ENCODE results near the gene RAD51B. TPM values are rescaled to one million over a fixed set of nuclear protein-coding genes. Genes with fewer than 3 reads are reported as not detected.

Gene RAD51B
- total RNA-seq, 1 donor from 2014 or later = 28.5 TPM

DNA sequence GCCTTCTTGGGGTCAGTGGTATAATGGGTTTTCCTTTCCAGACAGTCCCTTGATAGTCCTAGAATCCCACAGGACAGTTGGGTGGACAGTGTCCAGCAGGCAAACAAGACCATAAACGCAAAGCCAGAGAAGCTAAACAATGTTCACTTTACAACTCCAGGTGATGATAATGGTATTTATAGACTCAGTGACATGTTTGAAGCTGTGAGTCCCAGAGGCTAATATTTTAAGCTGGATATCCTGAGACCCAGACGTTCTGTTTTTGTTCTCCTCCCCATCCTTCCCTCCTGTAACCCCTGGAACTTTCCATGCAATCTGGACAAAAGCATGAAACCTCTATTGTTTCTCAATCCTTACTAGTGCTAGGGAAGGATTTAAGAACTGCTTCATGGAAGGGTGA lies 852.3 kb downstream of the RAD51B start:
- Histone ChIP-seq H3K27ac (peak overlapping the region; percentile 87), H3K9me3 (no peaks in the 10 kb centered on the region), H3K4me3 (no peak overlapping the region), H3K27me3 (no peaks in the 10 kb centered on the region), H3K36me3 (no peaks in the 10 kb centered on the region), H3K4me1 (peaks cover 79% of the 10 kb centered on the region)
- DNase-seq (ENCODE audit: extremely low spot score in 2 of 2) = no peak
- intact Hi-C loops (cut with DNase I) = no loop called here
- TF ChIP-seq POLR2A (IDR thresholded peaks at IDR 0.05) (no peak), CTCF (IDR thresholded peaks at IDR 0.05) (no peak), POLR2AphosphoS5 (IDR thresholded peaks at IDR 0.05; ENCODE audit: insufficient read depth in 1 of 2, low read depth in 1 of 2) (no peak)

- H3K9me3 ChIP-seq = no peaks in the 10 kb centered on the region
- H3K4me3 ChIP-seq = no peak overlapping the region
- H3K27me3 ChIP-seq = no peaks in the 10 kb centered on the region
- intact Hi-C loops (cut with DNase I) = no loop called here
- H3K4me1 ChIP-seq = peaks cover 79% of the 10 kb centered on the region
- no peaks in the 10 kb centered on the region for H3K36me3 ChIP-seq
- DNase-seq (ENCODE audit: extremely low spot score in 2 of 2) = no peak
- TF ChIP-seq CTCF (IDR thresholded peaks at IDR 0.05) (peak in 1 of 3 experiments; percentile 22), POLR2AphosphoS5 (IDR thresholded peaks at IDR 0.05; ENCODE audit: insufficient read depth in 1 of 2, low read depth in 1 of 2) (no peak)
- H3K27ac ChIP-seq = peak overlapping the region; percentile 87
These were observed 853.2 kb downstream of the RAD51B start for GRCh38 chr14:68672609-68673285.

- Histone ChIP-seq H3K27ac (peak overlapping the region; percentile 87), H3K9me3 (no peaks in the 10 kb centered on the region), H3K4me1 (peaks cover 75% of the 10 kb centered on the region), H3K4me3 (no peak overlapping the region), H3K27me3 (no peaks in the 10 kb centered on the region), H3K36me3 (no peaks in the 10 kb centered on the region)
- DNase-seq (ENCODE audit: extremely low spot score in 2 of 2) = no peak
- intact Hi-C loops (cut with DNase I) = no loop called here
- TF ChIP-seq POLR2A (IDR thresholded peaks at IDR 0.05) = no peak
- no peak for TF ChIP-seq CTCF (IDR thresholded peaks at IDR 0.05)
These were observed 853.9 kb downstream of the RAD51B start for GRCh38 chr14:68673464-68673863.

DNA sequence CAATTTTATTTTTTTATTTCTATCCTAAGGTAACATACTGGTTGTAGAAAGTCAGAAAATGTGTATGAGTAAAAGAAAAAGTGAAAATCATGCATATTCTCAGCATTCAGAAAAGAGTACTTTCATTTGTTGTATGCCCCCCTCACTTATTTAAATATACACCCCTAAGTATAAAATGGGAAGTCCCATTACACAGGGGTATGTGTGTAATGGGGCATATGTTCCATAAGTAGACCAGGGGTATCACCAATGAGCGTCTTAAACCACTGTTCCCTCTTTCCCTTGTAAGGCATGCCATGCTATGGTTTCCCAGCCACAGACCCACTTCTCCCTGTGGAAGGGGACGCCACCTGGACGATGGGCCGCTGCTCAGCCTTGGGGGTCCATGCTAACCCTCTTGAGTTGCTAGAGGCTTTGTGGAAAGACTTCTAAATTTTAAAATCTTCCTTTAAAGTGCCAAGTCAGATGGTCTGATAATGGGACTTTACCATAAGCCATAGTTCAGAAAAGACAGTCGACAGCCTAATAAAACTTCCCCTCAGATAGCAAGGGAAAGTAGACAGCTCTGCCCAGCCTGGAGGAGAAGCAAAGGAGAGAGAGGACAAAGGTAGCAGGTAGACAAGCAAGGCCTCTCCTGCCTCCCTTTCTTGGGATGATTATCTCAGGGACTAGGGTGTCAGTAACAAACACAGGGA lies 855.1 kb downstream of the RAD51B start:
- Histone ChIP-seq H3K4me3 (no peak overlapping the region), H3K9me3 (no peaks in the 10 kb centered on the region), H3K4me1 (peaks cover 63% of the 10 kb centered on the region), H3K36me3 (no peaks in the 10 kb centered on the region), H3K27me3 (no peaks in the 10 kb centered on the region), H3K27ac (peak overlapping the region; percentile 8)
- no peak for DNase-seq (ENCODE audit: extremely low spot score in 2 of 2)
- intact Hi-C loops (cut with DNase I) = no loop called here
- no peak for TF ChIP-seq CTCF (IDR thresholded peaks at IDR 0.05)
- TF ChIP-seq POLR2AphosphoS5 (IDR thresholded peaks at IDR 0.05; ENCODE audit: insufficient read depth in 1 of 2, low read depth in 1 of 2) = no peak
- TF ChIP-seq POLR2A (IDR thresholded peaks at IDR 0.05) = no peak

DNA sequence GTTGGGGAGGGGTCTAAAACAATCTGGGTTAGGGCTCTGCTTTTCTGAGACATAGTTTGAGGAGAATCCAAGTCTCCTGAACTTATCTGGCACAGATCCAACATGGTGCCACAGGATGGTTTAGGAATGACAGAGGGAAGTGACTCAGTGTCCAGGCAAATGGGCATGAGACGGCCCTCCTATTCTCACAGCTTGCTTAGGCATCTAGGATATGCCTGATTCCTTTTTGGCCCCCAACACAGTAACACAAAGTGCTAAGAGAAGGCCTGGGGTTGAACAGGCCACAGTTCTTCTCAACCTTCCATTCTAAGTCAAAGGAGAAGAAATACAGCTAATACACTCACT lies 855.6 kb downstream of the RAD51B start:
- H3K4me3 ChIP-seq = no peak overlapping the region
- H3K36me3 ChIP-seq = no peaks in the 10 kb centered on the region
- no peak for DNase-seq (ENCODE audit: extremely low spot score in 2 of 2)
- no peaks in the 10 kb centered on the region for H3K9me3 ChIP-seq
- peaks cover 63% of the 10 kb centered on the region for H3K4me1 ChIP-seq
- no peaks in the 10 kb centered on the region for H3K27me3 ChIP-seq
- TF ChIP-seq POLR2A (IDR thresholded peaks at IDR 0.05) = no peak
- TF ChIP-seq POLR2AphosphoS5 (IDR thresholded peaks at IDR 0.05; ENCODE audit: insufficient read depth in 1 of 2, low read depth in 1 of 2) = no peak
- TF ChIP-seq CTCF (IDR thresholded peaks at IDR 0.05) = no peak
- intact Hi-C loops (cut with DNase I) = no loop called here
- peak overlapping the region; percentile 8 for H3K27ac ChIP-seq

Measured in vagina (tissue), 2 donors.